Right forelimb (tissue), 1 donor: ENCODE data around the gene CHPF.

ENCODE experiments used
- DNase-seq: peaks from one replicate; pipeline ENCODE4 v3.0.0-alpha.2; 2018

Gene CHPF, protein sequence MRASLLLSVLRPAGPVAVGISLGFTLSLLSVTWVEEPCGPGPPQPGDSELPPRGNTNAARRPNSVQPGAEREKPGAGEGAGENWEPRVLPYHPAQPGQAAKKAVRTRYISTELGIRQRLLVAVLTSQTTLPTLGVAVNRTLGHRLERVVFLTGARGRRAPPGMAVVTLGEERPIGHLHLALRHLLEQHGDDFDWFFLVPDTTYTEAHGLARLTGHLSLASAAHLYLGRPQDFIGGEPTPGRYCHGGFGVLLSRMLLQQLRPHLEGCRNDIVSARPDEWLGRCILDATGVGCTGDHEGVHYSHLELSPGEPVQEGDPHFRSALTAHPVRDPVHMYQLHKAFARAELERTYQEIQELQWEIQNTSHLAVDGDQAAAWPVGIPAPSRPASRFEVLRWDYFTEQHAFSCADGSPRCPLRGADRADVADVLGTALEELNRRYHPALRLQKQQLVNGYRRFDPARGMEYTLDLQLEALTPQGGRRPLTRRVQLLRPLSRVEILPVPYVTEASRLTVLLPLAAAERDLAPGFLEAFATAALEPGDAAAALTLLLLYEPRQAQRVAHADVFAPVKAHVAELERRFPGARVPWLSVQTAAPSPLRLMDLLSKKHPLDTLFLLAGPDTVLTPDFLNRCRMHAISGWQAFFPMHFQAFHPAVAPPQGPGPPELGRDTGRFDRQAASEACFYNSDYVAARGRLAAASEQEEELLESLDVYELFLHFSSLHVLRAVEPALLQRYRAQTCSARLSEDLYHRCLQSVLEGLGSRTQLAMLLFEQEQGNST

GRCh38 chr2:219543596-219544358, at the start of gene CHPF, which contains the start of gene TMEM198:
CHPF (minus strand) TSS chr2:219543809; CDS start chr2:219543538, 271 bp downstream.
TMEM198 (plus strand) TSS chr2:219544028; CDS start chr2:219544728, 700 bp downstream.
- DNase-seq, result peak; percentile 99

DNA sequence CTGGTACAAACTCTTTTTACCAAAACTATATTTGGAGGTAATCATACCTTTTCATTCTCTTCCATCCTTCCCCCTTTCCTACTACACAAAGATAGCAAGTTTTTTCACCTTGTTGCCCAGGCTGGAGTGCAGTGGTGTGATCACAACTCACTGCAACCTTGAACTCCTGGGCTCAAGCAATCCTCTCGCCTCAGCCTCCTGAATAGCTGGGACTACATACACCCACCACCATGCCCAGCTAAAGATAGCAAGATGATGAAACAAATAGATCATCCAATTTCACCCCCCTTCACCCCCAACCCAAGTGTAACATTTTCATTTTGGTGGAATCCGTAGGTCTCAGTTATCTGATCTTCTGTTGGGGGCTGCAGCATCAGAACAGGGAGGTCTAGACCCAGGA, 49.5 kb upstream of the CHPF start:
- no peak for DNase-seq

DNA sequence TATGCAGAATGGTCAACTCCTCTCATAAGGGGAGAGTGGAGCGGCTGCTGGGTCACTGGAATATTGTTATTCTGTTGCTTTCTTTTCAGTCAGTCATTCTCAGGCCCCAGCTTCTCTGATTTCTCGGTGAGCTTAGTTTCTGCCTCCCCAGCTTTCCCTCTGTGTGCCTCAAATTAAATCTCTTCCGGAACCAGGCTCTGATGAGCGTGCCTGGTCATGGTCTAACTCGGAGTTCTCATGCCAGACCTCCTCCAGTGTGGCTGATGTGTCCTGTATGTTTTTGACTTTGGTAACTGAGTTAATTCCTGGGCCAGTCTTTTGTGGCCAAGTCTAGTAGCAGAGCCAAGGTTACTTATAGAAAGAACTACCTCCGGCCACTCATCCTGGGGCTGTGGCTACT, 49.1 kb upstream of the CHPF start:
- no peak for DNase-seq

GRCh38 chr2:219591091-219591490, 47.5 kb upstream of the CHPF start:
- no peak for DNase-seq

DNA sequence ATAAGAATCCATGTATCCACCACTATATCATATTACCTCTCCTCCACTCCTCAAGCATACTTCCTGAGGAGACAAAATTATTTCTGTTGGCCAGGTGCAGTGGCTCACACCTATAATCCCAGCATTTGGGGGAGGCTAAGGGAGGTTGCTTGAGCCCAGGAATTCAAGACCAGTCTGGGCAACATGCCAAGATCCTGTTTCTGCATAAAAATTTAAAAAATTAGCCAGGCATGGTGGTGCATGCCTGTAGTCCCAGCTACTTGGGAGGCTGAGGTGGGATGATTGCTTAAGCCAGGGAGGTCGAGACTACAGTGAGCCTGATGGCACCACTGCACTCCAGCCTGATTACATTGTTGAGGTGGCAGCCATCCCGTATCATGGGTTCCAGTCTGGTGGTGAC, 37.7 kb upstream of the CHPF start:
- DNase-seq, result no peak

DNA sequence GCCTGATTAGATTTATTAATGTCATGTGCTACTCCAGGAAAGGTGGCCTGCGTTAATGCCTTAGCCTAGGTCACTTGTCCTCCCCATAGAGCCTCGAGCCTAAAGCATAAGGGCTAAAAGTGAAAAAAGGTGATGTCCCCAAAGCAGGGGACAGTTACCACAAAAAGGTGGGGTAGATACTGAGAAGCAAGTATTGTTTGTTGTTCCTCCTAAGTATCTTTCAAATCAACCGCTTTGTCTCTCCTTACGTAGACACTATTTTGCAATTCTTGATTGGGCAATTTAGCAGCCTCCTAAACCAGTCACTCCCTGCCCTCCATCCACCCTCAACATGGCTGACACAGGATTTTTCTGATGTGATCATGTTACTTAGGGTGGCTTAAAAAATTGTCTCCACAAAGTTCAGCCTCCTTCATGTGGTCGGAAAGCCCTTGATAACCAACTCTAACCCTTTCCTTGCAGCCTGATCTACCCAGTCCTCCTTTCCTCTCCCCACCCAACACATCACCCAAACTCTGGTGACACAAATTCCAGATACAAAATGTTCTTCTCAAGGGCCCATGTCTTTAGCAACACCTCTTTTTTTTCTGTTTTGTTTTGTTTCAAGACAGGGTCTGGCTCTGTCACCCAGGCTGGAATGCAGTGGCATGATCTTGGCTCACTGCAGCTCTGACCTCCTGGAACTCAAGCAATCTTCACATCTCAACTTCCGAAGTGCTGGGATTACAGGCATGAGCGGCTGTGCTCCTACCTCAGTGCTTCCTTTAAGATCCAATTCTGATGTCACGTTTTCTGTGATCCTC, 35.4 kb upstream of the CHPF start:
- DNase-seq, result no peak

- DNase-seq, result peak; percentile 76
Observed at GRCh38 chr2:219576505-219577388, 33.1 kb upstream of the CHPF start.

GRCh38 chr2:219575566-219576504, 32.2 kb upstream of the CHPF start:
- no peak for DNase-seq

DNA sequence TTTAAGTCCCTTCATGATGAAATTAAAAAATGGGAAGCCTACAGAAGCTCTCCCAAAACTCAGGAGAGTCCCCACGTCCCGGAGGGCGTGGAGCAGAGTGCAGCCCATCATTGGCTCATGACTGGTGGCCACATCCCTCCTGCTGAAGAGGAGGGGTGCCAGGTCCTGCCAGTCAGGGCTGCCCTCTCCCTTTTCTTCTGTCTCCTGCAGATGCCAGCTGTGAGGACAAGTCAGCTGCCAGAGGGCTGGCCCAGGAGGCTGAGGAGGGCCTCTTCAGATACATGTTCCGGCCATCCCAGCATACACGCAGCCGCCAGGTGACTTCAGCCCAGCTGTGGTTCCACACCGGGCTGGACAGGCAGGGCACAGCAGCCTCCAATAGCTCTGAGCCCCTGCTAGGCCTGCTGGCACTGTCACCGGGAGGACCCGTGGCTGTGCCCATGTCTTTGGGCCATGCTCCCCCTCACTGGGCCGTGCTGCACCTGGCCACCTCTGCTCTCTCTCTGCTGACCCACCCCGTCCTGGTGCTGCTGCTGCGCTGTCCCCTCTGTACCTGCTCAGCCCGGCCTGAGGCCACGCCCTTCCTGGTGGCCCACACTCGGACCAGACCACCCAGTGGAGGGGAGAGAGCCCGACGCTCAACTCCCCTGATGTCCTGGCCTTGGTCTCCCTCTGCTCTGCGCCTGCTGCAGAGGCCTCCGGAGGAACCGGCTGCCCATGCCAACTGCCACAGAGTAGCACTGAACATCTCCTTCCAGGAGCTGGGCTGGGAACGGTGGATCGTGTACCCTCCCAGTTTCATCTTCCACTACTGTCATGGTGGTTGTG, 31.1 kb upstream of the CHPF start:
- no peak for DNase-seq

- no peak for DNase-seq
Observed at GRCh38 chr2:219573166-219573565, 29.6 kb upstream of the CHPF start.

GRCh38 chr2:219572237-219573001, 28.8 kb upstream of the CHPF start, which contains the start of gene INHA:
INHA (plus strand) TSS chr2:219572310; CDS start chr2:219572375, 65 bp downstream.
- no peak for DNase-seq

DNA sequence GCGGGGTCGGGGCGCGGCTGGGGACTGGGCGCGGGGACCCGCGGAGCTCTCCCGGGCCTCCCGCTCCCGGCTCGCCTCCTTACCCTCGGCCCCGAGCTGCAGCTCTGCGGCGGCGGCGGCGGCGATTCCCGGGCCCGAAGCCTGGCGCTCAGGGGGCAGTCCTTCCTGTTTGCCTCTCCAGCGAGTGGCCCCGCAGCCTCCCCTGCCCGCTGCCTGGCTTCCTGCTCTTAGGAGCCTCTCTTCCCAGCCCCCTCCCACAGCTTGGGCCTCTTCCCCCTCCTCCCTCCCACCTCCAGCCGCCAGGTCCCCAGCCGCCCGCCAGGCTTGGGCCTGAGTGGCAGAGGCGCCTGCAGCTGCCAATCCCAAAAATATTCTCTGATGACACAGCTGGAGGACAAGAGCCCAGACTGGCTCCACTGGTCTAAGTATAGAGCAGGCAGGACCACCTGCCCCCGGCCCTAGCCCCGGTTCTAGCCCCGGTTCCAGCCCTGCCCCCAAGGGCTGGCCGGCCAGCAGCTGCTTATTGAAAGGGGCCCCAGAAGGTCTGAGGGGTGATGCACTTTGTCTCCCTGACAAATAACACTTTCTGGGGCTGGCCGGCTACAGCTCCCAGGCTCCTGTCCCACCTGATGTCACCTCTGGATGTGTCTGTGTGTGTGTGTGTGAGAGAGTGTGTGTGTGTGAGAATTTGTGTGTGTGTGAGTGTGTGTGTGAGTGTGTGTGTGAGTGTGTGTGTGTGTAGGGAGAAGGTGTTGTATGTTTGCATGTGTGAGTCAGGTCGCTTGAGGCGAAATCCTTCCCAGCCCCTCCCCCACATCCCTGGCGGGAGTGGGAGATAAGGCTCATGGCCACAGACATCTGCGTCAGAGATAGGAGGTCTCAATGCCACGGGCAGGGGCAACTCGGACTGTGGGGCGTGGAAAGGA, 28.0 kb upstream of the CHPF start, which contains the start of gene OBSL1:
TSS of gene OBSL1 (minus strand) at position 229 of the 926 bp plus-strand sequence. CDS start 307 bp downstream, outside the sequence.
- DNase-seq, result peak; percentile 92

DNA sequence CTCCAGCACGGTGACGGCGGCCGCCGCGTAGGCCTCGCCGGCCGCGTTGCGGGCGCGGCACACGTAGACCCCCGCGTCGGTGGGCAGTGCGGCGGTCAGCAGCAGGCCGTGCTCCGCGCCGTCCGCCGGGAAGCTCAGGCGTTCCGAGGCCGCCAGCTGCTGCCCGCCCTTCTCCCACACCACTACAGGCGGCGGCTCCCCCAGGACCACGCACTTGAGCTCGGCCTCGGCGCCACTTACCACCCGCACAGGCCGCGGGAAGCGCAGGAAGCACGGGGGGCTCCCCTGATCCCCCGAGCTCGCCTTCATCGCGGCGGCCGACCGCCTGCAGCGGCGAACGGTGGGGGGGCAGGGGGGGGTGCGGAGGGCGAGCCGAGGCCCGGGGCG, 27.3 kb upstream of the CHPF start:
- DNase-seq, result peak; percentile 67

DNA sequence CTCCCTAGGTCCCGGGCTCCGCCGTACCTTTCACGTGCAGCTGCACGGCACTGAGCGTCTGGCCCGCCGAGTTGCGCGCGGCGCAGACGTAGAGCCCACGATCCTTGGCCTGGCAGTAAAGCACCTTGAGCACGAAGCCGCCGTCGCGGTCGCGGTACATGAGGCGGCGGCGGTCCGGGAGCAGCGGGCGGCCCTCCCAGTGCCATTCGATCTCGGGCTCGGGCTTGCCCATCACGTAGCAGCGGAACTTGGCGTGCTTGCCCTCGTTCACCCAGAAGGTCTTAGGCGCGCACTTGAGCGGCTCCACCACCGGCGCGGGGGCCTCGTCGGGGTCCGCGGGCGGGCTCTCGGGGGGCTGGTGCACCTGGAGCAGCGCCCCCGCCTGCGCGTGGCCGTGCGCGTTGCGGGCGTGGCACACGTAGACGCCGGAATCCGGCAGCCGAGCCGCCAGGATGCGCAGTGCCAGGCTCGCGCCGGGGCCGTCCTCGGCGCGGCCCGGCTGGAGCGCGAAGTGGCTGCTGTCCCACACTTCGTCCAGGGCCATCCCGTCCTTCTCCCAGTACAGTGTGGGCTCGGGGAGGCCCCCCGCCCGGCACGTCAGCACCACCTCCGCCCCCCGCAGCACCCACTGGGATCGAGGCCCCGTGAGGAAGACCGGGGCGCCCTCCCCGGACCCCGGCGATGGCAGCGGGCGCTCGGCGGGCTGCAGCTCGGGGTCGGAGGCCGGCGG, 26.8 kb upstream of the CHPF start:
- peak; percentile 66 for DNase-seq

DNA sequence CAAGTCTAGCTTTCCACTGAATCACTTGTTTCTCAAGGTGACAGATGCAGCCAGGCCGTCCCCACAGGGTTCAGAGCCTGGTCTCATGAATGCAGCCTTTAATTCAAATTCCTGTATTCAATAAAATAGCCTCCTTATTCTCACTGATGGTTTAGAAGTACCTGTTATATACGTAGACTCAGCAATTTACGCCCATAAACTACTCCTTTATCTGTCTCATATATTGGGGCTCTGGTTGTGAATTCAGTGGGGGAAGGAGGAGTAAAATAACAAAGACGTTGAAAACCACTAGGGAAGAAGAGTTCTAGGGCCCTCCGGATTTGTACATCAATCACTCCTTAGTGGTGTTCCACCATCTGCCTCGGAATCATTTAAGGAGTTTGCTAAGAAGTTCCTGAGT, 26.0 kb upstream of the CHPF start:
- no peak for DNase-seq

DNA sequence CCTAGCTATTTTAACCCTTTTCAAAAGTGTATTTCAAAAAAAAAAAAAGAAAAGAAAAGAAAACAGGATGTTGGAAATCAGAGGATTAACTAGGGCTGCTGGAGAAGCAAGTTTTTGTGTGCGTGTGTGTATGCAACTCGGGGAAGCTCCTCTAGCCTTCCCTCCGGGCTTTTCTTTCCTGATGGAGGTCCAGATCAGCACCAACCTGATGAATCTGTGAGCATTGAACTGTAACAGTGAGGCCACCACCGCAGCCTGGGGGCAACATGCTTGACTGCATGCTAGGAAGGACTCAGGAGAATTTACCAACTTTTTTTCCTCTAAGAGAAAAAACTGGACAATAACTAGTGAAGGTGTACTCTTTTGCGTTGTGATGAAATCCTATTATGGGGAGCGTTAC, 25.4 kb upstream of the CHPF start:
- DNase-seq, result no peak
